Chondrocyte (in vitro differentiated cells): ENCODE results near the gene DEGS2. TPM values are rescaled to one million over a fixed set of nuclear protein-coding genes. Genes with fewer than 3 reads are reported as not detected.

Source experiments
- DNase-seq: peaks from one replicate; pipeline ENCODE4 v3.0.0; 2021; ENCODE audit warnings: mixed read lengths, low spot score
- H3K27ac Mint-ChIP-seq: one replicate; pipeline ENCODE4 v1.8.0; 2021; ENCODE audit warnings: mild to moderate bottlenecking, moderate library complexity, mixed read lengths; ENCODE audit not compliant: unreplicated experiment
- H3K27me3 Mint-ChIP-seq: 2 replicates; pipeline ENCODE4 v1.8.0; 2021; ENCODE audit warnings: low read depth, mixed read lengths
- H3K36me3 Mint-ChIP-seq: 2 replicates; pipeline ENCODE4 v1.8.0; 2021; ENCODE audit warnings: low read depth, mixed read lengths
- H3K4me1 Mint-ChIP-seq: 2 replicates; pipeline ENCODE4 v1.8.0; 2021; ENCODE audit warnings: low read depth, mild to moderate bottlenecking, mixed read lengths
- H3K4me3 Mint-ChIP-seq: one replicate; pipeline ENCODE4 v1.8.0; 2021; ENCODE audit warnings: mild to moderate bottlenecking, moderate library complexity, mixed read lengths; ENCODE audit not compliant: unreplicated experiment
- H3K9me3 Mint-ChIP-seq: 2 replicates; pipeline ENCODE4 v1.8.0; 2021; ENCODE audit warnings: low read depth, mixed read lengths
- total RNA-seq: library from RNA; stranded (reverse); gene quantifications from 3 replicates; pipeline ENCODE4 v1.2.1, GENCODE V29; 2021
- TF ChIP-seq, protein P1 (sequence below): fragments of 200-600 bp; sonication (generic); IDR thresholded peaks from 2 replicates; pipeline ENCODE4 v1.5.0; 2021; ENCODE audit warnings: antibody characterized with exemption, mild to moderate bottlenecking, moderate library complexity

The DEGS2 gene
- total RNA-seq, 1 donor from 2014 or later: 0.17 TPM

DNA sequence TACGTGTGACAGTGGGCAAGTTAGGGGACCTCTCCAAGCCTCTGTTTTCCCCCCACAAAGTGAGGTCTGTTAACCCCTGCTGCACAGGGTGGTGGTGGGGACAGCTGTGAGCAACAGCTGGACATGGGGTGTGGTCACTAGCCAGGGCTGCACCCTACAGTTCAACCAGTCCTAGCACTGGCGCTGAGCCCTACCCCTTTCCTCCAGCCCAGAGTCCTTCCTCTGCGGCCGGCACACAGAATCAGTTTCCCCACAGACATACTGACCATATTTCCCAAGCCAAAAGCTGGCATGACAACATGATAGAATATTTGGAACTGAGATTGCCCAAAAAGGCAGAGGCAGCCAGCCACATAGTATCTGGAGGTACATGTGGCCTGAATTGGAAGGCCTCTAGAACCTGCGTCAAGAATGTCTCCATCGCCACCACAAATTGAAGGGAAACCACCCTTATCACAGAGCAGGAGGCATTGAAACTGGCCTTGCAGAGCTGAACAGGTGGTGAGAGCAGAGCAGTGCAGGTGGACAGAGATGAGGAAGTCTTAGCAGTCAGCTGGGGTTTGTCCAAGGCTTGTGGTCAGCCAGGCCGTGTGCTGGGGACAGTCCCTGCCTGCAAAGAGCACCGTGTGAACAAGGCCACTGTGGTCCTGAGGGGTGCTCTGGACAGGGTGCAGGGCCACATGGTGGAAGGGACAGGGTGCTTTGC is 21.2 kb downstream of the DEGS2 start:
- no peak overlapping the region for H3K4me3 Mint-ChIP-seq
- H3K9me3 Mint-ChIP-seq: no peaks in the 10 kb centered on the region
- H3K36me3 Mint-ChIP-seq: peaks cover 16% of the 10 kb centered on the region
- no peak overlapping the region for H3K27ac Mint-ChIP-seq
- TF ChIP-seq, protein P1, sequence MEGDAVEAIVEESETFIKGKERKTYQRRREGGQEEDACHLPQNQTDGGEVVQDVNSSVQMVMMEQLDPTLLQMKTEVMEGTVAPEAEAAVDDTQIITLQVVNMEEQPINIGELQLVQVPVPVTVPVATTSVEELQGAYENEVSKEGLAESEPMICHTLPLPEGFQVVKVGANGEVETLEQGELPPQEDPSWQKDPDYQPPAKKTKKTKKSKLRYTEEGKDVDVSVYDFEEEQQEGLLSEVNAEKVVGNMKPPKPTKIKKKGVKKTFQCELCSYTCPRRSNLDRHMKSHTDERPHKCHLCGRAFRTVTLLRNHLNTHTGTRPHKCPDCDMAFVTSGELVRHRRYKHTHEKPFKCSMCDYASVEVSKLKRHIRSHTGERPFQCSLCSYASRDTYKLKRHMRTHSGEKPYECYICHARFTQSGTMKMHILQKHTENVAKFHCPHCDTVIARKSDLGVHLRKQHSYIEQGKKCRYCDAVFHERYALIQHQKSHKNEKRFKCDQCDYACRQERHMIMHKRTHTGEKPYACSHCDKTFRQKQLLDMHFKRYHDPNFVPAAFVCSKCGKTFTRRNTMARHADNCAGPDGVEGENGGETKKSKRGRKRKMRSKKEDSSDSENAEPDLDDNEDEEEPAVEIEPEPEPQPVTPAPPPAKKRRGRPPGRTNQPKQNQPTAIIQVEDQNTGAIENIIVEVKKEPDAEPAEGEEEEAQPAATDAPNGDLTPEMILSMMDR: no peak
- H3K4me1 Mint-ChIP-seq: no peaks in the 10 kb centered on the region
- no peaks in the 10 kb centered on the region for H3K27me3 Mint-ChIP-seq
- no peak for DNase-seq

DNA sequence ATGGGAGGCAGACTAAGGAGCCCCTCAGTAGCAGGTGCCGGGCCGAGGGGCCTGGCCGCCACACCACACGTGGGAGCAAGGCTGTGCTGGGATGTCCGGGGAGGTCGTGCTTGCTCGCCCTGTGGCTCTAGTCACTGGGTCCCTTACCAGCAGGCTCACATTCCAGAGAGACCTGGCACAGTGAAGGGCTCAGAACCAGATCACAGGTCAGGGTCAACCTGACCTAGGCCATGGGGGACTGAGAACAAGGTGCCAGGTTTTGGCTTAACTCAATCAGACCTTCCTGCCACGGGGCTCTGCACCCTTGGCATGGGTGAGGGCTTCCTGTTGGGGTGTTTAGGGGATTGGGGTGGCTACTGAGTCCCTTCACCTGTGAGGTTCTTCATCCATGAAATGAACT is 22.3 kb downstream of the DEGS2 start:
- TF ChIP-seq, protein P1: no peak
- no peak overlapping the region for H3K27ac Mint-ChIP-seq

DNA sequence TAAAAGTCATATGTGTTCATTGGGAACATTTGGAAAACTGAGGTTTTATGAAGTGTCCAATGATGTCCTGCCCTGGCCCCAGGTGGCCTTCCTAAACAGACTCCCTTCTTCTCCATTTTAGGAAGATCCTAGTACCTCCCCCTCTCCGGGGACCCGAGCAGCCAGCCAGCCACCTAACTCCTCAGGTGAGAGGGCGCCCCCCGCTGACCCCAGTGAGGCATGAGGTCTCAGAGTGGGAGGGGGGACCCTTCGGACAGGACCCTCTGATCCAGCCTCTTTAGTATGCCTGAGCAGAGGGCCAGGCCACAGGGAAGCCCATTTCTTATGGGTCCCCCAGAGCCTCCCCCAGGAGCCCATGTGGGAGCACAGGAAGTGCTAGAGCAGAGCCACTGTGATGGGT is 23.7 kb downstream of the DEGS2 start:
- Mint-ChIP-seq H3K27me3 (no peaks in the 10 kb centered on the region), H3K4me1 (peaks cover 3% of the 10 kb centered on the region), H3K36me3 (peaks cover 19% of the 10 kb centered on the region), H3K4me3 (no peak overlapping the region), H3K27ac (no peak overlapping the region), H3K9me3 (no peaks in the 10 kb centered on the region)
- TF ChIP-seq, protein P1: peak; percentile 21
- no peak for DNase-seq

More for the DNA sequence above, 22.3 kb downstream of the DEGS2 start:
- Mint-ChIP-seq H3K4me1 (no peaks in the 10 kb centered on the region), H3K4me3 (no peak overlapping the region), H3K9me3 (no peaks in the 10 kb centered on the region), H3K36me3 (peaks cover 16% of the 10 kb centered on the region), H3K27me3 (no peaks in the 10 kb centered on the region)
- DNase-seq: no peak

DNA sequence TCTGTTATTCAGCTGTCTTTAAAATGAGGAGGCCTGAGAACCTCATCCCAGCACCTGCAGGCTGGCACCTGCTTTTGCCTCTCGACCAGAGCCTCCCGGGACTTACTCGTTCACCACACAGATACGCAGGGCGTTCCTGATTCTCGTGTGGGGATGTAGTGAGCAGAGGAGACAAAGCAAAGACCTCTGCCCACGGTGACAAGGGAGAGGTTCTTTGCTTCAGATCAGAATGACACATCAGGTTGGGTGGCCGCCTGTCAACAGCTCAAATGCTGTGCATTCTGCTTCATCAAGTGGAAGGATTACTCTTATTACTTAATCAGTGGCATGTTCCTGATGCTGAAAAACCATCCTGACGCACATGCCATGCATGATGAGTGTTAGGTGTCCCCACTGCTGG is 24.4 kb downstream of the DEGS2 start:
- TF ChIP-seq, protein P1: no peak
- Mint-ChIP-seq H3K9me3 (no peaks in the 10 kb centered on the region), H3K36me3 (peaks cover 20% of the 10 kb centered on the region), H3K4me3 (no peak overlapping the region), H3K4me1 (peaks cover 3% of the 10 kb centered on the region), H3K27me3 (no peaks in the 10 kb centered on the region), H3K27ac (no peak overlapping the region)
- DNase-seq: no peak

DNA sequence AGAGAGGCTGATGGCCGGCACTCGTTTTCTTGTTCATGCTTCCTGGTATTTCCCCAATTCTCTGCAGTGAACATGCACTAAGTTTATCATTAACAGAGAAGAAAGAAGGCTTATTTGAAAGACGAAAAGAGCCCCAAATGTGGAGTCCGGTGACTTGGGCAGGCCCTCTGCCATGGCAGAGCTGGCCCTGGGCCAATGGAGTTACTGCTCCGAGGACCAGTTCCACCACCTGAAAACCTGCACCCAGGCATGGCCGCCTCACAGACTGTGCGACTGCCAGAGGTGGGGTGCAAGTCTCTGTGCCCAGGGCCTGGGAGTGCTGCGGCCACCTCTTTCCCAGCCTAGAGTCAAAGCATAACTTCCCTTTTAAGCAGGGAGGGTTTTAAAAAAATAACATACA is 24.9 kb downstream of the DEGS2 start:
- TF ChIP-seq, protein P1: no peak
- Mint-ChIP-seq H3K27ac (no peak overlapping the region), H3K4me1 (peaks cover 3% of the 10 kb centered on the region), H3K27me3 (no peaks in the 10 kb centered on the region), H3K36me3 (peaks cover 23% of the 10 kb centered on the region), H3K4me3 (no peak overlapping the region), H3K9me3 (no peaks in the 10 kb centered on the region)
- no peak for DNase-seq
